PFSK-1 (cell line): ENCODE data around the gene GUCY1A2. TPM values are rescaled to one million over a fixed set of nuclear protein-coding genes. Genes with fewer than 3 reads are reported as not detected.

Experiments used
- FOXP2 ChIP-seq: optimal IDR thresholded peaks from 2 replicates; pipeline ENCODE3; 2011; ENCODE audit warnings: borderline replicate concordance, control low read depth, inconsistent platforms; ENCODE audit not compliant: insufficient read depth; ENCODE audit errors: extremely low read length, extremely low read depth
- POLR2AphosphoS5 ChIP-seq: IDR thresholded peaks from 2 replicates; pipeline ENCODE4 v1.6.1; 2012; ENCODE audit warnings: low read depth, mild to moderate bottlenecking, control low read depth, low read length, moderate library complexity
- REST ChIP-seq, 2 experiments: IDR thresholded peaks; 2 replicates each; pipeline versions ENCODE4 v1.6.1 to v1.8.0; 2011 to 2012; ENCODE audit warnings: low read depth in 2 of 2, low read length in 2 of 2, control low read depth in 1 of 2, inconsistent platforms in 1 of 2, mild to moderate bottlenecking in 1 of 2, moderate library complexity in 1 of 2; ENCODE audit not compliant: insufficient read depth in 1 of 2
- SIN3A ChIP-seq: IDR thresholded peaks from 2 replicates; pipeline ENCODE4 v1.6.1; 2012; ENCODE audit warnings: mild to moderate bottlenecking, low read length, moderate library complexity, borderline replicate concordance; ENCODE audit not compliant: insufficient read depth
- TAF1 ChIP-seq: IDR thresholded peaks from 2 replicates; pipeline ENCODE4 v1.6.1; 2012; ENCODE audit warnings: low read length, control low read depth, borderline replicate concordance; ENCODE audit not compliant: insufficient read depth
- polyA plus RNA-seq: library from polyadenylated mRNA; unstranded; fragments of >200 nt; gene quantifications from one replicate; pipeline ENCODE4 v1.2.1, GENCODE V29; 2012; ENCODE audit warnings: low read depth, missing spikeins; ENCODE audit not compliant: insufficient read length

Gene GUCY1A2
- polyA plus RNA-seq: 0.87 TPM

- no peak for TF ChIP-seq TAF1
- TF ChIP-seq POLR2AphosphoS5: no peak
- no peak for TF ChIP-seq SIN3A
- TF ChIP-seq FOXP2: no peak
- TF ChIP-seq REST (IDR thresholded peaks at IDR 0.05; ENCODE audit: insufficient read depth in 1 of 2, low read depth in 2 of 2, low read length in 2 of 2): no peak
Observed at GRCh38 chr11:107018219-107018901, at the start of gene GUCY1A2. Gene GUCY1A2, minus strand, starts transcription at chr11:107018476. Its CDS starts 421 bp downstream, at chr11:107018055.

- no peak for TF ChIP-seq SIN3A
- no peak for TF ChIP-seq FOXP2
- TF ChIP-seq REST (IDR thresholded peaks at IDR 0.05; ENCODE audit: insufficient read depth in 1 of 2, low read depth in 2 of 2, low read length in 2 of 2): no peak
- TF ChIP-seq POLR2AphosphoS5: no peak
- TF ChIP-seq TAF1: no peak
Observed at GRCh38 chr11:107054391-107054790, 36.1 kb upstream of the GUCY1A2 start.

GRCh38 chr11:107050121-107050520 lies 31.8 kb upstream of the GUCY1A2 start:
- TF ChIP-seq TAF1 (no peak), FOXP2 (no peak), REST (IDR thresholded peaks at IDR 0.05; ENCODE audit: insufficient read depth in 1 of 2, low read depth in 2 of 2, low read length in 2 of 2) (no peak), SIN3A (no peak), POLR2AphosphoS5 (no peak)

- no peak for TF ChIP-seq POLR2AphosphoS5
- no peak for TF ChIP-seq FOXP2
- no peak for TF ChIP-seq REST (IDR thresholded peaks at IDR 0.05; ENCODE audit: insufficient read depth in 1 of 2, low read depth in 2 of 2, low read length in 2 of 2)
- TF ChIP-seq TAF1: no peak
- no peak for TF ChIP-seq SIN3A
Observed at GRCh38 chr11:107044503-107044902, 26.2 kb upstream of the GUCY1A2 start.
